HG03108 (cell line): ENCODE results near the gene OTOP1.
"Not testable (repeated sequence)": the region's sequence is repeated elsewhere in the genome, so short reads cannot be mapped to it uniquely, and the experiment has no call there.

Experiments
- ATAC-seq: cut with Tn5 transposase; IDR thresholded peaks from one replicate; pipeline ENCODE4 v1.9.1; 2021; ENCODE audit warnings: moderate library complexity; ENCODE audit not compliant: unreplicated experiment

OTOP1 gene, protein sequence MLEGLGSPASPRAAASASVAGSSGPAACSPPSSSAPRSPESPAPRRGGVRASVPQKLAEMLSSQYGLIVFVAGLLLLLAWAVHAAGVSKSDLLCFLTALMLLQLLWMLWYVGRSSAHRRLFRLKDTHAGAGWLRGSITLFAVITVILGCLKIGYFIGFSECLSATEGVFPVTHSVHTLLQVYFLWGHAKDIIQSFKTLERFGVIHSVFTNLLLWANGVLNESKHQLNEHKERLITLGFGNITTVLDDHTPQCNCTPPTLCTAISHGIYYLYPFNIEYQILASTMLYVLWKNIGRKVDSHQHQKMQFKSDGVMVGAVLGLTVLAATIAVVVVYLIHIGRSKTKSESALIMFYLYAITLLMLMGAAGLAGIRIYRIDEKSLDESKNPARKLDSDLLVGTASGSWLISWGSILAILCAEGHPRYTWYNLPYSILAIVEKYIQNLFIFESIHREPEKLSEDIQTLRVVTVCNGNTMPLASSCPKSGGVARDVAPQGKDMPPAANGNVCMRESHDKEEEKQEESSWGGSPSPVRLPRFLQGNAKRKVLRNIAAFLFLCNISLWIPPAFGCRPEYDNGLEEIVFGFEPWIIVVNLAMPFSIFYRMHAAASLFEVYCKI

DNA sequence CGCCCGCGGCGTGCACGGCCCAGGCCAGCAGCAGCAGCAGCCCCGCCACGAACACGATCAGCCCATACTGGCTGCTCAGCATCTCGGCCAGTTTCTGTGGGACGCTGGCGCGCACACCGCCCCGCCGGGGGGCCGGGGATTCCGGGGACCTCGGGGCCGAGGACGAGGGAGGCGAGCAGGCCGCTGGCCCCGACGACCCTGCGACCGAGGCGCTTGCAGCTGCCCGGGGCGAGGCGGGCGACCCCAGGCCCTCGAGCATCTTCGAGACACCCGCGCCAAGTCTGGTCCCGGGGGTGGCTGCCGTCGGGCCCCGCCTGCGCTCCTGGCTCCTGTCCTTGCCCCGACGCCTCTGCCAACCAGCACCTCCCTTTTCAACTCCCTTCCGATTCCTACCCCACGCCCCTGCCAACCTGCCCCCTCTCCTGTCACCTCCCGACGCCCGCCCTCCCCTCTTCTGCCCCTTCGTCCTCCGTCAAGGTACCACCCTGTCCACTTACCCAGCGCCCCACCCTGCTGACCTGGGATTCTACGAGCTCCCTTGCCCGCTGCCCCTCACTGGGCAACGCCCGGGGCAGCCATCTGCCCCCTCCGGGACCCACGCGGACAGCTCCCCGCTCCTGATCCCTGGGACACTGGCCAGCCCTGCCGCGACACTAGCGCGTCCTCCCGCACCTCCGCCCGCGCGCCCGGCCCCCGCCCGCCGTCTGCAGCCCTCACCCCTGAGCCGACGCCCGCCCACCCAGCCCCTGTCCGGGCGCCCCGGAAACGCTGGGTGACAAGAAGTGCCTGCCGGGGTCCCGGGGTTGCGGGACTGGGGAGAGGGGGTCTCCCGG, at the start of gene OTOP1:
Gene OTOP1 (minus strand): TSS at position 324 of the 833 bp plus-strand sequence. CDS start 65 bp downstream, at position 259.
- no peak for ATAC-seq

DNA sequence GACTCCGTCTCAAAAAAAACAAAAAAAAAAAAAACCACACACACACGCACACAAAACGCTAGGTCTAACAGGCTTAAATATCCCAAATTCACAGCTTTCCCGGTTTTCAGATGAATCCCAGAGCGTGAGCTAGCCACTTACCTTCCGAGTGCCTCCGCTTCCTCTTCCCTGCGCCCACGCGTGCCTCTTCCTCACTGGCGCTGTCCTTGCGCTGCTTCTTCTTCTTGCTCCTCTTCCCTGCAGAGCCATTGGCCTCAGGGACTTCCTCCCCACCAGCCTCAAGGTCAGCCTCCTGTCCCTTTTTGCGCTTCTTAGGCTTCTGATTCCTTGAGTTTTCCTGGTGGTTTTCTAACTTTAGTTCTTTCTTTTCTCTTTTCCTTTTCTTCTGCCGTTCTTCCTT, 47.5 kb upstream of the OTOP1 start:
- ATAC-seq: no peak

DNA sequence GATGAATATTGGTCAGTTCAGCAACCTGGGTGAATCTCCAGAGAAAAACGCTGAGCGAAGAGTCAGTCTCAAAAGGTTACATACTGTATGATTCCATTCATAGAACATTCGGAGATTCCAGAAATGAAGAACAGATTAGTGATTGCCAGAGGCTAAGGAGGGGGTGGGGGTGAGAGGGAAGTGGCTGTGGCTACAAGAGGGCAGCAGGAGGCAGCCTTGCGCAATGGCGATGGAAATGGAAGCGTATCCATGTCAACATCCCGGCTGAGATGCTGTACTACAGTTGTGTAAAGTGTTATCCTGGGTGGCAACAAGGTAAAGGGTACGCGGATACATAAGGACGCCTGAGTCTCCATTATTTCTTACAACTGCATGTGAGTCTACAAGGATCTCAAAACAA, 45.2 kb upstream of the OTOP1 start:
- no peak for ATAC-seq

DNA sequence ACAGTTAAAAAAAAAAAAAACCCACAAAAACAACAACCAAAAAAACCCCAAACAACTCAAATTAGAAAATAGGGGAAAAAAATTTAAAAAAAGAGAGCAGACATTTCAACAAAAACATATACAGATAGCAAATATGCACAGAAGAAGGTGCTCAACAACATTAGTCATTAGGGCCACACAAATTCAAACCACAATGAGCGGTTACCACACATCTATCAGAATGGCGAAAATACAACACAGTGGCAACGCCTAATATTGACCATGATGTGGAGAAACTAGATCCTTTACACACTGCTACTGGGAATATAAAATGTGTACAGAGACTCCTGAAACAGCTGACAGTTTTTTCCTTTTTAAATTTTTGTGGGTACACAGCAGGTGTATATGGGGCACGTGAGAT, 43.8 kb upstream of the OTOP1 start:
- no peak for ATAC-seq

DNA sequence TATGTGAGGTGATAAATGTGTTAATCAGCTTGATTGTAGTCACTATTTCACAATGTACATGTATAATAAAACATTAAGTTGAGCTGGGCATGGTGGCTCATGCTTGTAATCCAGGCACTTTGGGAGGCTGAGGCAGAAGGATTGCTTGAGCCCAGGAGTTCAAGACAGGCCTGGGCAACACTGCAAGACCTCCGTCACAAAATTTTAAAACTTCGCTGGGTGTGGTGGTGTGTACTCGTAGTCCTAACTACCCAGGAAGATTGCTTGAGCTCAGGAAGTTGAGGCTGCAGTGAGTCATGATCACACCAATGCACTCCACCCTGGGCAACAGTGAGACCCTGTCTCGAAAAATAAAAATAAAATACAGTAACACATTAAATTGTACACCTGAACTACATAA, 43.1 kb upstream of the OTOP1 start:
- ATAC-seq: no peak

DNA sequence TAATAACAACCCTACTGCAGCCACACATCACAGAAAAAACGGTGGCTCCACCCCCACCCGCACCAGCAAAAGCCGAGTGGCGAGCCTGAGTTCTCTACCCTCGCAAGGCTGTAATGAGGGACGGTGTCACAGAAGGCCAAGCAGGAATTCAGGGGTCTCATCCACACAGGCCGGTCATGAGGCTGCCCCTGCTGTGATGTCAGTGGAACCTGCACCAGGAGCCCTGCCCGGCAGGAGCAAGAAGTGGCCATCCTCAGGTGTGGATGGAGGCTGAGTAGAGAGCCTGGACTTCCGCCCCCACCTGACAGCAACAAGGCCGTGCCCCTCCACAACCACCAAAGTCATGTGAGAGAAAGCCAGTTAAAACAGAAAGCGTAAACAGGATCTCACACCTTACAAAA, 42.6 kb upstream of the OTOP1 start:
- ATAC-seq: no peak

DNA sequence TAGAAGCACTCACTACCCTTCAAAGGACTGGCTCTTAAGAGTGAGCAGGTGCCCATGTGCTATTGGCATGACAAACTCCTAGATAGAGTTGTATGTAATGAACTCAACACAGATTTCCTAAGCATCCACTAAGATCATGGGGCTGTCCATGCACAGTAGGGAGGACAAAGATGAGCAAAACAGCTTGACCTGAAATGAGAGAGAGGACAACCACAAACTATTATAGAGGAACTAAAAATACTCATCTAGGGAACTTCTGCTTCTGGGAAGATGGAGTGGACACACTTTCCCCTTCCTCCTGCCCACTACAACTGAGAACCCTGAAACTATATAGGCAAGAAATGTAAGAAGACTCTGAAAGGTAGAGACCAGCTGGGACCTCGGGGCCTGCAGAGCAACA, 42.0 kb upstream of the OTOP1 start:
- ATAC-seq: no peak

DNA sequence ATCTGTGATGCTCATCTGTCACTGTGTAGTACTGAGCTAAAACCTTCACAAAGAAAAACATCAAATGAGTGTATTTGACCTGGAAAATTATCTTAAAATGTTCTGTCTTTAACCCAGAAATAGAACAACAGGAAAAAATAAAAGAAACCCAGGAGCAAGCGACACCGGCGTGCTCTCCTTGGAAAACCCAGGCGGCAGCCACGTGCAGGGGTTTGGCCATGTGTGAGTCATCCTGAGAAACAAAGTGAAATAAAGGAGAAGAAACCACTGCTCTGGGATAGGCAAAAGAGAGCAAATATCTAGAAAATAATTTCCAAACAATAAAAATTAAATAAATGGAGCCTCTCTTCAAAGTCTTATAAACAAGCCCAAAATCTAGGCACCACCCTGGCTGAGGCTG, 41.3 kb upstream of the OTOP1 start:
- ATAC-seq: no peak

DNA sequence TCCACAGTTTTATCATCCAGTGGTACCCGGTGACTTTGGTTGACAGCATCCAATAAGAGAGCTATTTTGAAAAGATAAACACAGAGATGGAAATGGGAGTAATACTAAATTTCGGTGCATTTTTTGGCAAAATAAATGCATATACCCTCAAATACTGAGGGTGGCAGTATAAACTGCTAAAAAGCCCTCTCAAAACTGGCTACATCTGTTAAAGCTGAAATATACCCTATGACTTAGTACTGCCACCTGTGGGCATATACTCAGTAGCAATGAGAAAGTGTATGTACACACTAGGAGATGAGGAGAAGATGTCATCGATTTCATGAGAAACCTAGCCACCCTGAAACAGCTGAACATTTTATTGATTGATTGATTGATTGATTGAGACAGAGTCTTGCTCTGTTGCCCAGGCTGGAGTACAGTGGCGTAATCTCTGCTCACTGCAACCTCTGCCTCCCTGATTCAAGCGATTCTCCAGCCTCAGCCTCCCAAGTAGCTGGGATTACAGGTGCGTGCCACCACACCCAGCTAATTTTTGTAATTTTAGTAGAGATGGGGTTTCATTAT, 33.5 kb upstream of the OTOP1 start:
- peak; percentile 67 for ATAC-seq

DNA sequence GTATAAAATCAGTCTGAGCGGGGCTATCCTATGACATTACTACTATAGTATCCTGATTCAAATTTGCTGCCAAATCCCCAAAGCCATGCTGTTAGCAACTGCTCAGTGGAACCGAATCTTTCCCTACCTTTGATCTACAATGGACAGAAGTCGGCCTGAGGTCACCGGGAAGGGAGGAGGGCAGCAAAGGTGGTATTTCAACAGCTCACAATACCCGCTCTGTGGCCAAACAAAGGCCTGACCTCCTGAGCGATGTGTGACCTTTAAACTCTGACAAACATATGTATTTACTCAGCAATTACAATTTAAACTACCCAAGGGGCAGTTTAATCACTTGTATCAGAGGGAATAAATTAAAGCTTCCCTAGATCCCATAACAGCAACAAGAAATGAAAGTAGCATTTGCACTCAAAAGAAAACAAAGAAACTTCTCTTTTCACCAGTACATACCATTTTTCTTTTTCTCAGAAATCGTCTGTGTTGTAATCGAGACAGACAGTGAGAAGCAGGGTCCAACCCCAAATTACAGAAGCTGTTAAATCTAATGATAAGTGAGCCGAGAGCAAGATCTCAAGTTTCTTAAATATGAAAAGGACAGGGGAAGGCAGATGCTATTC, 32.9 kb upstream of the OTOP1 start:
- ATAC-seq: no peak

DNA sequence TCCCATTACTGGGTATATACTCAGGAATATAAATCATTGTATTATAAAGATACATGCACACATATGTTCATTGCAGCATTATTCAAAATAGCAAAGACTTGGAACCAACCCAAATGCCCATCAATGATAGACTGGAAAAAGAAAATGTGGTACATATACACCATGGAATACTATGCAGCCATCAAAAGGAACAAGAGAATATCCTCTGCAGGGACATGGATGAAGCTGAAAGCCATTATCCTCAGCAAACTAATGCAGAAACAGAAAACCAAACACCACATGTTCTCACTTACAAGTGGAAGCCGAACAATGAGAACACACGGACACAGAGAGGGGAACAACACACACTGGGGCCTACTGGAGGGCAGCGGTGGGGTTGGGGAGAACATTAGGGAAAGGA, 31.0 kb upstream of the OTOP1 start:
- not testable (repeated sequence) for ATAC-seq

DNA sequence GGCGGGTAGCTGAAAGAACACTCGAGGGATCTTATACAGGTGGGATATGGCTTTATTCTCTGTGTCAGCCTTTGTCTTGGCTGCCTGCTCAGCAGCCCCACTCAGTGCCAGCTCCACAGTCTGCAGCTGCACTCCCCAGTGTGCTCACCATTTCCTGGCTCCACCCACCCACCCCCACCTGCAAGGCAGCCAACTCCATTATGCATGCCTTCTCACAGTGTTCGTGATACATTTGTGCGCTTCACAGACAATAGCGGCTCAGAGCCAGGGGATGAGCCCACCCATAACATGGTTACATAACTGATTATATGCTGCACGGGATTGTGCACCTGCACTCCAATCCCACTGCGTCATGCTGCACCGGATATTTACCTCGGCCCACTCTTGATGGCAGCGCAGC, 30.1 kb upstream of the OTOP1 start:
- ATAC-seq: no peak

DNA sequence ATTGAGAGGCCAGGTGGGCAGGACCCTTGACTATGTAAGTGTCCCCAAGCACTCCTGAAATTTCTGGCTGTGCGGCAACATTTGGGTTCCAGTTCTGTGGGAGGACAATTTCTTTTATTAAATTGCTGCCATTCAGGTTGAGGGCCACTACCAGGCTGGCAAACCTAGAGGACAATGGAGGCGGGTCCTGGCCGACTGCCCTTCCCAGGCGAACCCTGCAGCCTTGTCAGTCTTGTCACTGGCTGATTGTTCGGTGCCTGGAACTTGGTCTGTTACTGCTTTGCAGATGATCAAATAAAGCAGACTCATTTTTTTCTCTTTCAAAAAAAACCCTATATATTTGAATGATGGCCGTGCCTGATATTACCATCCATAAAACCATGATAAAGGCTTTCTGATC, 27.9 kb upstream of the OTOP1 start:
- ATAC-seq: no peak

DNA sequence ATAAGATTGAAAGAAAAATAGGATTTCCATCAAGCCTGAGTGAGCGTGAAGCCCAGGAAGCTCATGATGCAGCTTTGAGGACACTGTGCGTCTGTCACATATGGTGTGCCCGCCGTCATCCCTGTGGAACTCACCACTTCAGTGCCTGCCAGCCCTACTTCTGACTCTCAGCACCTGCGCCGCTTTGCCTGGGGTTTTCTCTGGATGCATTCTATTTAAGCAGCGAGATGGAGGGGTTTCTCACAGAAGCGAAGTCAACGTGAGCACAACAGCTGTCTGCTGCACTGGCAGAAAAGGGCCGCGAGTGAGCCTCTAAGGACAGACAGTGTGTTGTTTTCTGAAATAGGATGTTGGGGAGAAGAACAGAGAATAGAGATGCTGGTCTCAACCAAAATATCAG, 27.5 kb upstream of the OTOP1 start:
- ATAC-seq: no peak

DNA sequence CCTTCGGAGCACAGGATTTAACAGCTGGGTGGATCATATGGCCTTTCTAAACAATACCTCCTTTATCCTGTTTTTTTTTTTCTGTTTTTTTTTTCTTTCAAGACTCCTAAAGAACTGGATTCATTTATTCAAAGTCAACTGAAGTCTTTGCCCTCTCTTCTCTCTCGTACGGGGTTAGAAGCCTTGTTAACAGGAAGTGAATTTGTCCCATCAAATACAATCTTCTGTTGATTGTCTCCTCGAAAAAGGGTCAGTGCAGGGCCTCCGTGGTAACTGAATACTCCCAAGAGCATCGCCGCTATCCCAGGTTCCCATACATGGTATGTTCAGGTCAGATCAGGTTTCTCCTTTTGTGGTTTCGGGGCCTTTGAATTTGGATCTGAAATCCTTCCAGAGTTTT, 23.1 kb upstream of the OTOP1 start:
- no peak for ATAC-seq

DNA sequence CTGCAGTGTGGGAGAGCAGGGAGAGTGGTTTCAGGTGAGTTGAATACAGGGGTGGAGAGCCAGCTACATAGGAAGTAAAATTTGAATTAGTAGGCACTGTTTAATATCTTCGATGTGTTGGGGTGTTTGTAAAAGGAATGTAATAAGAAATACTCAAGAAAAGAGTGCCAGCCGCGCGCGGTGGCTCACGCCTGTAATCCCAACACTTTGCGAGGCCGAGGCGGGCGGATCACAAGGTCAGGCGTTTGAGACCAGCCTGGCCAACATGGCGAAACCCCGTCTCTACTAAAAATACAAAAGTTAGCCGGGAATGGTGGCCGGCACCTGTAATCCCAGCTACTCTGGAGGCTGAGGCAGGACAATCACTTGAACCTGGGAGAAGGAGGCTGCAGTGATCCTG, 22.6 kb upstream of the OTOP1 start:
- not testable (repeated sequence) for ATAC-seq

DNA sequence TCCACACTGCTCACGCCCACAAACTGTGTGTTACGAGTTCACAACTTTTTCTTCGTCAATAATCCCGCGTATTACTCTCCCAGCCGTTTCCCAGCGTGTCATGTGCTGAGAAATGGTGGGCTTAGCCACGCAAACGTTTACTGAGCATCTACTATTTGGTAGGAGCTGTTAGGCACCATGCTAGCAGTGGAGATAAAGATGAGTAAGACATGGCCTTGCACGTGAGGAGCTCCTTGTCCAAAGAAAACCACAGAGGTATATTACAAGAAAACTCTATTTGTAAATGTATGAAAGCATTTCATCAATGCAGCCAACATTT, 22.1 kb upstream of the OTOP1 start:
- ATAC-seq: no peak

DNA sequence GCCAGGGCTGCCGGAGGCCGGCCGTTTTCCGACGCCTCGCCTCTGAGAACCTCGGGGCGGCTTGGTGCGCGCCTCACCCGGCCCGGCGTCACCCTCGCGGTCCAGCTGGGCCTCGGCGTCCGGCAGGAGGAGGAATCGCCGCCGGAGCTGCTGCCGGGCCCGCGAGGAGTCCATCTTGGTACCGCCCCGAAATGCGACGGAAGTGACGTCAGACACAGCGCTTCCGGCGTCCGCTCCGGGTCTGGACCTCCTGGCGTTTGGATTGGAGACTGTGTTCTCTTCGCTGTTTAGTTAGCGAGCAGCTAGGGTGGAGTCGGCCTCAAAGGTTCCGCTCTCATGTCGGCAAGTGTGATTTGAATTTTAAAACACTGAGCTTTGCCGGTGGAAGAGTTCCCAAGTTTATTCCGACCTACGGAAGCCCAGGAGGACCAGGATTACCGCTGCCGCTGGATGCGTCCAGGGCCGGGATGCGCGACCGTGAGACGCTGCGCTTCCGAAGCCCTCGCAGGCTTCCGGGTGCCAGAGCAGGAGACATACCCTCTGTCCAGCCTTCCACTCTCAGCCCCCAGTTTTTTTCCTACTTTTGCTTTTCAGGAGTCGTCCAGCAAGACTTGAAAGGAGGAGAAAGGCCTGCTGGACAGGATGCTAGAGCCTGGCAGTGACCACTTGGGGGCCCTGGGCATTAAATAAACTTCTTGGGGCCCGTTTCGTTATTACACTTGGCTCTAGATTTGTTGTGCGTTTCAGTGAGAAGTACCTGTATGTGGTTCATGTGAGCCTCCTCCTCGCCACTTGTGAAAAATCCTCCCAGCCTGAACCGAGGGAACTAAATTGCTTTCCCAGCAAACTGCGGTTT, 21.5 kb upstream of the OTOP1 start, which contains the start of gene TMEM128:
Gene TMEM128 (minus strand): TSS at position 195 of the 856 bp plus-strand sequence. CDS start 21 bp downstream, at position 174.
- peak; percentile 97 for ATAC-seq

DNA sequence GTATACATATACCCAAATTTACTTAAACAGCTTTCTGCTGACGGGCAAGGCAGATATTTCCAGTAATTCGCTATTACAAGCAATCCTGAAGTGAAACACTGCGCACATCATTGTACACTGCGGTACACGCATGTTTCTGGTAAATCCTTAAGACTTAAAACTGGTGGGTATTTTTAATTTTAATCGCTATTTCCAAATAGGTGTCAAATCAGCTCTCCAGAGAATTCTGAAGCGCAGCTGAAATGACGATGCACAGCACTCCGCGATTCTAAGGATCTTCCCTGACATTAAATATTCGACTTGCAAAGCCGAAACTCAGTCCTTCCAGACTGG, 20.9 kb upstream of the OTOP1 start:
- no peak for ATAC-seq

DNA sequence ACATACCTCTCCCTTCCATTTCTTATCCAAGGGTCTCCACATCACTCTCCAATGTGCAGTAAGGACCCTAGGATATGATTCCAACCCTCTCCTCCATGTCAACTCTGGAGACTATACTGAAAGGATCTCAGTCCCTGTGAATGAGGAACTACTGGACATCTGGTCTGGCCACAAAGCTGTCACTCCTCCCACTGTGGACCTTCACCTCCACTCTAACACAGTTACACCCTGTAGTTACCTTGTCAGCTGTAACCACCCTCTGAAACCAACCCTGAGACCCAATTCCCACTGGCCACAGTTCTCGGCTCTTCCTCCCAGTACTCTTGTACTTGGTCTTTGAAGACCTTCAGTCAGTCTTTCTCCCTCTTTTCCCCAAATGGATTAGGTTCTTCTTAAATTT, 18.4 kb upstream of the OTOP1 start:
- ATAC-seq: no peak
